ENCODE data around the gene ADAMTS15.

ADAMTS15 gene

DNA sequence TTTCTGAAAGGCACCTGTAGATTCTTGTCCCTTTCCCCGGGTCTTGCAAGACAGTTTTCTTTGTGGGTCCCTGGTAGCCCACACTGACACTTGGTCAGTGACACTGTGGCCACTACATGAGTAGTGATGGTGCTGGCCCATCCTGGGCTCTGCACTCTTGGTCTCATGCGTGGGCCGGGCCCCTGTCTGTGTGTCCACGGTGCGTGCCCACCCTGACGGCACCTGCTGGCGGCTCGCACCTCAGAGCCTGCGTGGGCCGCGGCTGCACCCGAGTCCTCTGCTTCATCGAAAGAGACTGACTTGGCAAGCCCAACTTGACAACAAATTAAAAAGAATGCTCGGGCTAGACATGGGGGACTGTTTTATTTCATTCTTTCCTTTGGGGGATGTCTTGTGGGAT is 37.5 kb downstream of the ADAMTS15 start:
- FAIRE-seq: no peak

DNA sequence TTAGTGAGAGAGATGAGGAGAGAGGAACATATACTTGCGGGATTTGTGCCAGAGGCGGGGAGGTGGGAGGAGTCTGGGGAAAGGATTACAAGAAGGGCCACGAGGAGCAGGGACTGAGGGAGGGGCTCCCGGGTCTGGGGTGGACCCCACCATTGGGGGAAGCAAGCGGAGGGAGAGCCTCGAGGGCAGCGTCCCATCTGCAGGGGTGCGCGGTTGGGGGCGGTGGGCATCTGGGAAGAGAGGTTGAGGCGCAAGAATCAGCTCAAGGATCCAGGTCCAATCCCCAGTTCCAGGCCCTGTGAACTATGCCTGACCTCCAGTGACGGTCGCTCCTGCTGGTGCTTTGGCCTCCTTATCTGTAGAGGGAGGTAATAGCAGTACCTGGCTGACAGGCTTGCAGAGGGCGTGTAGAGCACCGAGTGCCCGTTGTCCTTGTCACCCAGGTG is 38.0 kb downstream of the ADAMTS15 start:
- FAIRE-seq: no peak

- no peak for FAIRE-seq
These were observed 38.8 kb downstream of the ADAMTS15 start for GRCh38 chr11:130486987-130487923.

- FAIRE-seq: no peak
These were observed 39.7 kb downstream of the ADAMTS15 start for GRCh38 chr11:130487924-130488815.

GRCh38 chr11:130488848-130489584 is 40.6 kb downstream of the ADAMTS15 start:
- no peak for FAIRE-seq

- FAIRE-seq: no peak
These were observed 41.3 kb downstream of the ADAMTS15 start for GRCh38 chr11:130489716-130490115.

DNA sequence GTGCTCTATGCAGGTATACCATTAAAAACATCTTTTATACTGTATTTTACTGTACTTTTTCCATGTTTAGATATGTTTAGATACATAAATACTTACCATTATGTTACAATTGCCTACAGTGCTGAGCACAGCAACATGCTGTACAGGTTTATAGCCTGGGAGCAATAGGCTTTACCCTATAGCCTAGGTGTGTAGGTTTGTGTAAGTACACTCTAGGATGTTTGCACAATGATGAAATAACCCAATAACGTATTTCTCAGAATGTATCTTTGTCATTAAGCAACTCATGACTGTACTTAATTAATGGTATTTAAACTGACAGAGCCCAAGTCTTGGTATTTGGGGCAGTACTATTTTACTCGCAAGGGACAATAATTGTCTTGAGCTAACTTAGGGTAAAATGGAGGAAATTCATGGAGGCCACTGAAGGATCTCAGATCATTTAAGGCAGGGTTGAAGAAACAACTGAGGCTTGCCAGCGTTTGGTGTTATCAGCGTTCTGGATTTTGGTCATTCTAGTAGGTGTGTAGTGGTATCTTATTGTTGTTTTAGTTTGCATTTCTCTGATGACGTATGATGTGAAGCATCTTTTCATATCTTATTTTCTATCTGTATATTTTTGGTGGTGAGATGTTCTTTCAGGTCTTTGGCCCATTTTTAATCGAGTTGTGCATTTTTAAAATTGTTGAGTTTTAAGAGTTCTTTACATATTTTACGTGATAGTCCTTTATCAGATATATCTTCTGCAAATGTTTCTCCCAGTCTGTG is 42.4 kb downstream of the ADAMTS15 start:
- FAIRE-seq: no peak

DNA sequence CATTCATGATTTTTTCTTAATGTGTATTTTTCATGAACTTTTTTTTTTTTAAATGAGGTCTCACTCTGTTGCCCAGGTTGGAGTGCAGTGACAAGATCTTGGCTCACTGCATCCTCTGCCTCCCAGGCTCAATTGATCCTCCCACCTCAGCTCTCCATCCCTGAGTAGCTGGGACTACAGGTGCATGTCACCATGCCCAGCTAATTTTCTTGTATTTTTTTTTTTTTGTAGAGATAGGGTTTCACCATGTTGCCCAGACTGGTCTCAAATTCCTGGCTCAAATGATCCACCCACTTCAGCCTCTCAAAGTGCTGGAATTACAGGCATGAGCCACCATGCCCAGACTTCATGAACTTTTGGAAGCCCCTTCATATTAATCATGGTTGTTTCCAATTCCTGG is 49.7 kb downstream of the ADAMTS15 start:
- FAIRE-seq: no peak

GRCh38 chr11:130499828-130500227 is 51.4 kb downstream of the ADAMTS15 start:
- no peak for FAIRE-seq

- FAIRE-seq: no peak
These were observed 55.9 kb downstream of the ADAMTS15 start for GRCh38 chr11:130504317-130504716.

DNA sequence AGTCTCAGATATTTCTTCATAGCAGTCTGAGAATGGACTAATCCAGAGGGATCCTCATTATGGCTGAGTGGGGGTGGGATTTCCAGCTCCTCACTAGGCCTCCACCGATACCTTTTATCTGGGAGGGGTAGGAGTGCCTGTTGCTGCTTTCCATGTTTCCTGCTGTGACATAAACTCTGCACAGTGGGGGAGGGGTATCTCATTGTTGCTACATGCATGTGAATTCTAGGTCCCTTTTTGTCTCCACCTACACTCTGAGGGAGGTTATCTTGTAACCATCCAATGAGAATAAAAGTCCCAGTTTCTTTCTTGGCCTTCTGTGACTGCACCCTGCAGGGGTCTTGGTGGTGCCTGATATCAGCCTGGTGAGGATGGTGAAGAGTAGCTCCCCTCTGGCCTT is 60.5 kb downstream of the ADAMTS15 start:
- FAIRE-seq: no peak

- FAIRE-seq: no peak
These were observed 61.5 kb downstream of the ADAMTS15 start for GRCh38 chr11:130509942-130510341.

GRCh38 chr11:130510407-130511006 is 62.1 kb downstream of the ADAMTS15 start:
- FAIRE-seq: no peak

- no peak for FAIRE-seq
These were observed 63.3 kb downstream of the ADAMTS15 start for GRCh38 chr11:130511765-130512164.

DNA sequence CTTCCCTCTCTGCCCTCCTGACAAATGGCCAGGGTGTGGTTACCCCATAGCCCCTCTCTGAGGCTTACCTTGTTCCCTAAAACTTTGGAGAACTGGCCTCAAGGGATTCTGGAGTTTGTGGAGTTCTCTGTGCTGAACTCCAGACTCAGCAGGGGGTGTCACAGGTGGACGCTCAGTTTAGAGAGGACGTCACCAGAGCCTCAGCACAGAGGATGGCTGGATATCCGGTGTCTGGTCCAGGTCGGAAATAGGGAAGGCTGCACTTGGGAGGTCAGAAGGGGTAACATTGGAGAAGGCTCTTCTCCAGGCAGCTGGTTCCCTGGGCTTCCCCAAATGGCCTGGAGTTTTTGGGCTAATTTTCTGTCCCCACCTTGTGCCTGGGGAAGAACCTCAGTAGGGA is 64.2 kb downstream of the ADAMTS15 start:
- no peak for FAIRE-seq

GRCh38 chr11:130513132-130513531 is 64.7 kb downstream of the ADAMTS15 start:
- no peak for FAIRE-seq

- FAIRE-seq: no peak
These were observed 65.9 kb downstream of the ADAMTS15 start for GRCh38 chr11:130514316-130514715.

GRCh38 chr11:130514851-130515250 is 66.4 kb downstream of the ADAMTS15 start:
- FAIRE-seq: no peak

DNA sequence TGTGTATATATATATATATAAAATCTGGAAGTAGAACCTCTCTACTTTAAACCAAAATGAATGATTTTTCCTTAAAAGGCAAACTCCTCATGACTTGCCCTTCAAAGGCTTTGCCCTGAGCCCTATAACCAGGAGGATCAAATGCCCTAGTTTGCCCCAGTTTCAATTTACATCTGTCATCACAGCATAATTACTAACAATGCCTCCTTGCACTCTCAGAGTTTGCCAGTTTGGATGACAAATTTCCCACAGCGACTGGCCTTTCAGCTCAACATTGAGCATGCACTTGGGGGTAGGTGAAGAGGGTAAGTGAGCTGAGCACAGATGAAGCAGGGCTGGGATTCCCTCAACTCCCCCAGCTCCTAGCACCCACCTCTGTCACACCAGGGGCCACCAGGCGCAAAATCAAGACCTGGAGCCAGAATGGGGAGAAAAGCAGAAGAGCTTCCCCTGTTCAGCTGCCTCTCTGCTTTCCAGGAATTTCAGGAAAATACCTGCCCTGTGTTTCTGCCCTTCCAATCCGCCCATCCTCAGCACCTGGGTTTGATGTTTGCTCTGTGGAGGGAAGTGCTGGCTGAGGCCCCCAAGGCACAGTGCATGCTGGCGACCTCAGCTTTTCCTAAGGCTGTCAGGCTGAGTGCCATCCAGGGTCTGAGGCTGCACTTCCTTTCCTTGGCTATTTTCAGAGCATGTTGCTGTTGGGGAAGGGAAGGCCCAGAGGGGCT is 67.5 kb downstream of the ADAMTS15 start:
- no peak for FAIRE-seq

DNA sequence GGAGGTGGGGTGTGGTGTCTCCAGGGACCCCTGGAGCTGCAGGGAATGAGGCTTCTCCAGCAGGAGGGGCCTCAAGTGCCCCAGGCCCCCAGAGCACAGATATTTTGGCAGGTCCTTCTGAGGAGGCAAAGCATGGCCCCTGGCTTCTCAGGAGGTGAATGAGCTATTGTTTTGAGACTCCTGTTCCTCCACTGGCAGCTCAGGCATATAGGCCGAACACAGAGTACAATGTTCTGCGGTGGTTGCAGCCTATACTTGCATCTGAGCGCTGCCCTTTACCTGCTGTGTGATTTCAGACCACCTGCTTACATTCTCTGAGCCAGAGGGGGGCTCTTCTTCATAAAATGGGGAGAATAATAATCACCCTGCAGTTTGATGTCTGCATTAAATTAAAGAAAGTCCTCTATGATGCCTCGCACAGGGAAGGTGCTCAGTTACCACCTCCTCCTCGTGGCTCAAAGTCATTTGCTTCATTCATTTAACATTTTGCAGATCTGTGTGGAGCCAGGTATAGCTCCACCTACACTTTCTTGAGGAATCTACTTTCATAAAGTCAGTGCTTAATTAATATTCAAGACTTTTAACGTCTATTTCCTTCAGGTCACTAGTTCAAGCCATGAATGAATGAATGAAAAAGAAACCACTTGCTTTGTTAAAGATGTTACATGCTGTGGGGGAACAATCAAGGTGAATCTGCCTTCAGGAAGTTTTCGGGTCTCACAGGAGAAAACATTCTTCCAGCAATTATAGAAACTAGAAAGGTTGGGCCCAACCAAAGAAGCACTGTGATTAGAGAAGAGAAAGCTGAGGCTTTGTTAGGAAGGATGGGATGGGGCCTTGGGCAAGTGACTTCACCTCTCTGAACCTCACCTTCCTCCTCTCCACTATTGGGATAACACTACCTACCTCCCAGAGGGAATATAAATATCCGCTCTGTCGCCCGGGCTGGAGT is 68.4 kb downstream of the ADAMTS15 start:
- FAIRE-seq: no peak

Data from colon (tissue), 2 donors.